Stomach (tissue), 9 donors: ENCODE measurements around the gene TUBGCP2. TPM values are rescaled to one million over a fixed set of nuclear protein-coding genes. Genes with fewer than 3 reads are reported as not detected.

Source experiments
- DNase-seq, 2 donors: peaks; one replicate each; pipeline versions ENCODE4 v3.0.0 to v3.0.0-alpha.2; 2013 to 2019
- H3K27ac ChIP-seq, 5 donors: fragments of 200-600 bp in 4 of 5; sonication (generic) in 4 of 5; one replicate each; pipeline ENCODE4 v1.5.1; 2013 to 2019; ENCODE audit warnings: mild to moderate bottlenecking in 1 of 5, moderate library complexity in 1 of 5
- H3K27me3 ChIP-seq, 3 donors: fragments of 200-600 bp; sonication (generic); one replicate each; pipeline ENCODE4 v1.5.1; 2017 to 2019; ENCODE audit warnings: mixed run types in 1 of 3
- H3K36me3 ChIP-seq, 4 donors: fragments of 200-600 bp; sonication (generic); 1 replicate in 3 of 4; 2 replicates in 1 of 4; pipeline ENCODE4 v1.5.1; 2016 to 2019
- H3K4me1 ChIP-seq, 4 donors: fragments of 200-600 bp; sonication (generic); one replicate each; pipeline ENCODE4 v1.5.1; 2016 to 2019
- H3K4me3 ChIP-seq, 4 donors: fragments of 200-600 bp; sonication (generic) in 3 of 4; one replicate each; pipeline ENCODE4 v1.5.1; 2016 to 2019; ENCODE audit warnings: mild to moderate bottlenecking in 1 of 4
- H3K9me3 ChIP-seq, 4 donors: fragments of 200-600 bp; sonication (generic); one replicate each; pipeline ENCODE4 v1.5.1; 2016 to 2019
- EP300 ChIP-seq: sonication (generic); formaldehyde crosslinking; IDR thresholded peaks from one replicate; pipeline ENCODE4 v1.6.1; 2017; ENCODE audit warnings: antibody characterized with exemption
- POLR2A ChIP-seq, 4 donors: fragments of 450-650 bp; IDR thresholded peaks; one replicate each; pipeline ENCODE4 v1.6.1; 2016; ENCODE audit warnings: antibody characterized with exemption in 4 of 4, control low read depth in 2 of 4, mild to moderate bottlenecking in 1 of 4, moderate library complexity in 1 of 4
- POLR2AphosphoS5 ChIP-seq, 3 donors: sonication (generic); formaldehyde crosslinking; IDR thresholded peaks; one replicate each; pipeline ENCODE4 v1.6.1; 2016; ENCODE audit warnings: antibody characterized with exemption in 3 of 3
- WGBS, 5 donors: extraction: QIAGEN DNeasy Blood & Tissue Kit in 3 of 5; methylation state at CpG; one replicate each; pipeline versions ENCODE4 v1.1.5 to v1.1.7; 2013 to 2018; 5-methylcytosine and 5-hydroxymethylcytosine counted together
- intact Hi-C: fragments of 100-400 bp; cut with DNase I; formaldehyde crosslinking; loops from one replicate; pipeline ENCODE4 v1.15.1; 2023; ENCODE audit warnings: low total_unique reads
- polyA plus RNA-seq, 3 donors: library from polyadenylated mRNA; stranded (reverse); fragments of 200-250 nt; gene quantifications; one replicate each; pipeline ENCODE4 v1.2.3, GENCODE V29; 2013
- total RNA-seq, 5 donors: library from RNA; depleted of rRNA; stranded (reverse); fragments of >200 nt; gene quantifications; one replicate each; pipeline versions ENCODE4 v1.1.0 to v1.2.3, GENCODE V29; 2014 to 2016
- TF ChIP-seq, protein P1 (sequence below), 7 experiments: fragments of 450-650 bp in 4 of 7; fragments of 200-600 bp in 3 of 7; sonication (generic) in 3 of 7; IDR thresholded peaks; one replicate each; pipeline ENCODE4 v1.5.1; 2016 to 2019; ENCODE audit warnings: antibody characterized with exemption in 7 of 7, control low read depth in 2 of 7, mild to moderate bottlenecking in 1 of 7
- donor health status: healthy with polysubstance abuse.
- donor health status: Bipolar disorder and iron deficiency.
- donor health status: healthy.

TUBGCP2 gene
- total and polyA plus RNA-seq, 8 donors: 18.3 to 117 (median 47.6) TPM

DNA sequence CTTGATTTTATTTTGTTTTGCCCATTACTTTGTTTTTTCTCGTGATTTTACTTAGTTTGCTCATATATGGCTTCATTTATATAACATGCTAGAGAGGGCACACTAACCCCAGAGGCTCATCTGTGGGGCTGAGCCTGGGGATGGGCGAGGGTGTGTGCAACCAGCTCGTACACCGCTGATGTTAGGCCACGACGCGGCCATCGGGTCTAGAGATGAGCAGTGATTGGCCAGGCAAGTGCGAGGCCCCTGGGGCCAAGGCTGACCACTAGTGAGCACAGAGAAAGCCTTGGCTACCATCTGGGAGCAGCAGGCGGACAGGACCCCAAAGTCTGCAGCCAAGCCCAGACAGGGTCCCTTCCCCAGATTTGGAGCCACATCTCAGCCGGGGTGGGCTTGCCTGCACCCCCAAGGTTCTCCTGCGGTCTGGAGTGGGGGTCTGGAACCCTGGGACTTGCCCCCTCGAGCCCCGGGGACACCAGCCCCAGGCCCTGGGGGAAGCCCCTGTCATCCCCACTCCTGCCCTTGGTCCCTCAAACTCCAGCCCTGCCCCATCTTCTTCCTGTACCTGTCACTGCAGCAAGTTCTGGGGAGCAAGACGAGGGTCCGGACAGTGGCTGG, 45.4 kb upstream of the TUBGCP2 start:
- no peak for DNase-seq
- no peaks in the 10 kb centered on the region for H3K36me3 ChIP-seq

DNA sequence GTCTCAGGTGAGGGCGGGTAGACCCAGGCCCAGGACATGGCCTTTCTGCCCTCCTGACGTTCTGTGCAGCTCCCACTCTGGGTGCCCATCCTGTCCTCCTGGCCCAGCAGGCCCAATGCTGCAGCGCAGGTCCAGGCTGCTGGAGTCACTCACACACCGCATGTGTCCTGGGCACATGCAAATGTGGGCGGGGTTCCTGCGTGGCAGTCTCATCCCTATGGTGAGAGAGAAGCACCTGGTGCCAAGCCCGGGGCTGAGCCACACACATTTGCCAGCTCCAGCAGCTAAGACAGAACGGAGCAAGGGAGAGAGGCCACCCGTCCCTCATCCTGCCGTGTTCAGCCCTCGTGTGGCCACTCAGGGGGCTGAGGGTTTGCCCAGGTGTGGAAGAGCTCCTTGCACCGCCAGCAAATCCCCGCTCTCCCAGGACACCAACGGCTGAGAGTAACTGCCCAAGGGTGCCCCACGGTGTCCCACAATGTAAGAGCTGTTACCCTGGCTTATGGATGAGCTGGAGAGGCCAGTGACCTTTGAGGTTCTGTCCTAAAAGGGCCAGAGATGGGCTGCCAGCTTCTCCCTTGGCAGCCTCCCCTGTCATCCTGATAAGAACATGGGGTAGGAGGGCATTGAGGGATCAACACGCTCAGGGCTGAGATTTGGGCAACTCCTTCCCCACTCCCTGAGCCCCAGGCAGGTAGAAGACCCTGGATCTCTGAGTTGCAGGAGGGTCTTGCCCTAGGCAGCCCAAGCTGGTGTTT, 44.7 kb upstream of the TUBGCP2 start:
- 73 to 77% (median 76%) methylated on average over 12 to 16 of the region's 16 CpGs for WGBS, 5 donors
- Histone ChIP-seq H3K9me3 (no peaks in the 10 kb centered on the region), H3K4me1 (peaks cover 11 to 23% (median 20%) of the 10 kb centered on the region in 4 donors), H3K4me3 (no peak overlapping the region), H3K36me3 (no peaks in the 10 kb centered on the region), H3K27ac (no peak overlapping the region), H3K27me3 (peaks cover 0 to 62% (median 10%) of the 10 kb centered on the region in 3 donors)
- intact Hi-C loops: no loop called here
- DNase-seq: no peak
- no peak for TF ChIP-seq POLR2AphosphoS5 (IDR thresholded peaks at IDR 0.05)
- TF ChIP-seq, protein P1, sequence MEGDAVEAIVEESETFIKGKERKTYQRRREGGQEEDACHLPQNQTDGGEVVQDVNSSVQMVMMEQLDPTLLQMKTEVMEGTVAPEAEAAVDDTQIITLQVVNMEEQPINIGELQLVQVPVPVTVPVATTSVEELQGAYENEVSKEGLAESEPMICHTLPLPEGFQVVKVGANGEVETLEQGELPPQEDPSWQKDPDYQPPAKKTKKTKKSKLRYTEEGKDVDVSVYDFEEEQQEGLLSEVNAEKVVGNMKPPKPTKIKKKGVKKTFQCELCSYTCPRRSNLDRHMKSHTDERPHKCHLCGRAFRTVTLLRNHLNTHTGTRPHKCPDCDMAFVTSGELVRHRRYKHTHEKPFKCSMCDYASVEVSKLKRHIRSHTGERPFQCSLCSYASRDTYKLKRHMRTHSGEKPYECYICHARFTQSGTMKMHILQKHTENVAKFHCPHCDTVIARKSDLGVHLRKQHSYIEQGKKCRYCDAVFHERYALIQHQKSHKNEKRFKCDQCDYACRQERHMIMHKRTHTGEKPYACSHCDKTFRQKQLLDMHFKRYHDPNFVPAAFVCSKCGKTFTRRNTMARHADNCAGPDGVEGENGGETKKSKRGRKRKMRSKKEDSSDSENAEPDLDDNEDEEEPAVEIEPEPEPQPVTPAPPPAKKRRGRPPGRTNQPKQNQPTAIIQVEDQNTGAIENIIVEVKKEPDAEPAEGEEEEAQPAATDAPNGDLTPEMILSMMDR (IDR thresholded peaks at IDR 0.05): no peak

More for the DNA sequence above, 45.4 kb upstream of the TUBGCP2 start:
- Histone ChIP-seq H3K9me3 (no peaks in the 10 kb centered on the region), H3K4me3 (no peak overlapping the region), H3K27ac (no peak overlapping the region), H3K27me3 (peaks cover 0 to 55% (median 8%) of the 10 kb centered on the region in 3 donors), H3K4me1 (peaks cover 11 to 29% (median 21%) of the 10 kb centered on the region in 4 donors)
- 86 to 94% (median 90%) methylated on average over 15 to 16 of the region's 16 CpGs for WGBS, 5 donors
- TF ChIP-seq POLR2AphosphoS5 (IDR thresholded peaks at IDR 0.05) (no peak), POLR2A (IDR thresholded peaks at IDR 0.05) (no peak), EP300 (no peak)
- TF ChIP-seq, protein P1 (IDR thresholded peaks at IDR 0.05): no peak
- intact Hi-C loops: no loop called here

DNA sequence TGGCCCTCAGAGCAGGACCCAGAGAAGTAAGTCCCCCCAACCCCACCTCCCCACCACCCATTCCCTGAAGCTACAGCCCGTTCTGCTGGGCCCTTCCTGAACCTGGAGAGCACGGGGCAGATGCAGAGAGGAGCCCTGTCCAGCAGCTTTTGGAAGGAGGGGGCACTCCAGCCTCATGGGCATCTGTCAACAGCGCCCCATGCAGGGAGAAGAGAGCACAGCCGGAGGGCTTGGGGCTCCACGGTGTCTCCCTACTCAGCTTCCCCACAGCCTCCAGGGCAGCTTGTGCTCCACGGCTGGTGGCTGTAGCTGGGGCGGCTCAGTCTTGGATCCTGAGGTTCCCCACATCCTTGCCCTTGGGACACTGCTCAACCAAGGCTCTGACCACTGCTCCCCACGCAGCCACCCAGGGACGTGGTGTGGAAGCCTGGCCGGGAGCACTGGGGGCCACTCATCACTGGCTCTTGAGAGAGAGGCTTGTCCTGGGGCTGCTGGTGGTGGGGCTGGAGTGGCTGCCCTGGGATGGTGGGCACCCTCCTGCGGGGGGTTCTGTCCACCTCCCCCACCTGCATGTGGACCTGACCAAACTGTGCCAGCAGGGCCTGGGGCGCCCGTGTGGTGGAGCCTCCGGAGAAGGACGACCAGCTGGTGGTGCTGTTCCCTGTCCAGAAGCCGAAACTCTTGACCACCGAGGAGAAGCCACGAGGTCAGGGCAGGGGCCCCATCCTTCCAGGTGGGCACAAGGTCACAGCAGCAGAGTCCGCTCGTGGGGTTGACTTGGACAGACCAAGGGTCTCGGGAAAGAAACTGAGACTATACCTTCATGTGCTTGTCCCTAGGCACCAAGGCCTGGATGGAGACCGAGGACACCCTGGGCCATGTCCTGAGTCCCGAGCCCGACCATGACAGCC, 43.0 kb upstream of the TUBGCP2 start:
- Histone ChIP-seq H3K36me3 (no peaks in the 10 kb centered on the region), H3K4me1 (peaks cover 3 to 15% (median 12%) of the 10 kb centered on the region in 4 donors), H3K27ac (no peak overlapping the region), H3K4me3 (no peak overlapping the region), H3K9me3 (no peaks in the 10 kb centered on the region), H3K27me3 (peaks cover 0 to 72% (median 25%) of the 10 kb centered on the region in 3 donors)
- TF ChIP-seq, protein P1 (IDR thresholded peaks at IDR 0.05): no peak
- TF ChIP-seq EP300 (no peak), POLR2AphosphoS5 (IDR thresholded peaks at IDR 0.05) (no peak), POLR2A (IDR thresholded peaks at IDR 0.05) (no peak)
- DNase-seq: no peak
- intact Hi-C loops: no loop called here
- WGBS, 5 donors: 65 to 69% (median 67%) methylated on average over 9 to 24 of the region's 24 CpGs

DNA sequence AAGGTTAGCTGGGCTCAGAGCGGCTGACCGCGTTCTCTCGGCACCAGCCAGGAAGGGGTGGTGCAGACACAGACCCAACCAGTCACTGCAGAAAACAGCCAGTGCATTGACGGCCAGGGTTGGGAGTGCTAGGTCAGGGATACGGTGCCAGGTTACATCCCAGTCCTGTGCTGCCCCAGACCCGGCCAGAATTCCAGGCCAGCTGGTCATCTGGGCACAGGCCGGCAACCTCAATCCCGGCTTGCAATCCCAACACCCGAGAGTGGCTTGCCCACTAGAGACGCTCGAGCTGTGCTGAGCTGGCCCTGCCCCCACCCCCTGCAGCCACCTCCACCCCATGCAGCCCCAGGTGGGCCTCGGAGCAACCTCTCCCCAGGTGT, 42.3 kb upstream of the TUBGCP2 start:
- TF ChIP-seq POLR2AphosphoS5 (IDR thresholded peaks at IDR 0.05) (no peak), EP300 (no peak), POLR2A (IDR thresholded peaks at IDR 0.05) (no peak)
- TF ChIP-seq, protein P1 (IDR thresholded peaks at IDR 0.05): no peak
- WGBS, 5 donors: 45 to 65% (median 54%) methylated on average over 6 to 13 of the region's 13 CpGs; no CpG with 5 or more reads in 1 of the 5 donors
- H3K4me3 ChIP-seq: no peak overlapping the region
- peaks cover 0 to 9% (median 7%) of the 10 kb centered on the region in 4 donors for H3K4me1 ChIP-seq
- DNase-seq: no peak
- H3K27ac ChIP-seq: no peak overlapping the region
- H3K27me3 ChIP-seq: peaks cover 0 to 72% (median 29%) of the 10 kb centered on the region in 3 donors
- no peaks in the 10 kb centered on the region for H3K9me3 ChIP-seq
- no peaks in the 10 kb centered on the region for H3K36me3 ChIP-seq
- intact Hi-C loops: no loop called here
